Measurements from ENCODE around the gene SHANK1. TPM values are rescaled to one million over a fixed set of nuclear protein-coding genes. Genes with fewer than 3 reads are reported as not detected.
"Not testable (repeated sequence)": the region's sequence is repeated elsewhere in the genome, so short reads cannot be mapped to it uniquely, and the experiment has no call there.

Gene SHANK1
- polyA plus RNA-seq, 1 donor: 38.7 TPM

- no peak for DNase-seq
Observed at GRCh38 chr19:50632151-50632835, 87.3 kb downstream of the SHANK1 start.

GRCh38 chr19:50629801-50630200 is 89.8 kb downstream of the SHANK1 start:
- DNase-seq: no peak

- DNase-seq: no peak
Observed at GRCh38 chr19:50629194-50629593, 90.4 kb downstream of the SHANK1 start.

- DNase-seq: no peak
Observed at GRCh38 chr19:50628551-50628950, 91.1 kb downstream of the SHANK1 start.

- no peak for DNase-seq
Observed at GRCh38 chr19:50628146-50628545, 91.5 kb downstream of the SHANK1 start.

- DNase-seq: no peak
Observed at GRCh38 chr19:50626795-50627194, 92.8 kb downstream of the SHANK1 start.

- no peak for DNase-seq
Observed at GRCh38 chr19:50626011-50626410, 93.6 kb downstream of the SHANK1 start.

GRCh38 chr19:50624949-50625600 is 94.5 kb downstream of the SHANK1 start:
- no peak for DNase-seq

- DNase-seq: not testable (repeated sequence)
Observed at GRCh38 chr19:50620394-50620906, 99.2 kb downstream of the SHANK1 start.

GRCh38 chr19:50619184-50619583 is 100.4 kb downstream of the SHANK1 start:
- DNase-seq: not testable (repeated sequence)

- not testable (repeated sequence) for DNase-seq
Observed at GRCh38 chr19:50618379-50618778, 101.2 kb downstream of the SHANK1 start.

GRCh38 chr19:50612504-50613404 is 106.8 kb downstream of the SHANK1 start:
- not testable (repeated sequence) for DNase-seq

Other genes starting within 250 kb of the SHANK1 start
- 95.9 TPM for gene EMC10, start 243.3 kb downstream of the SHANK1 start, polyA plus RNA-seq (ENCODE audit: insufficient read length)
- gene GARIN5A, start 243.0 kb downstream of the SHANK1 start, polyA plus RNA-seq (ENCODE audit: insufficient read length): 6.8 TPM
- gene JOSD2, start 208.6 kb downstream of the SHANK1 start, polyA plus RNA-seq (ENCODE audit: insufficient read length): 28.5 TPM
- gene ASPDH, start 205.9 kb downstream of the SHANK1 start, polyA plus RNA-seq (ENCODE audit: insufficient read length): 0.62 TPM
- gene LRRC4B, start 151.4 kb downstream of the SHANK1 start, polyA plus RNA-seq (ENCODE audit: insufficient read length): 9.7 TPM
- gene SYT3, start 79.9 kb downstream of the SHANK1 start, polyA plus RNA-seq (ENCODE audit: insufficient read length): 0.36 TPM
- 1.9 TPM for gene C19orf81, start 70.4 kb downstream of the SHANK1 start, polyA plus RNA-seq (ENCODE audit: insufficient read length)
- gene CLEC11A, start 3.6 kb upstream of the SHANK1 start, polyA plus RNA-seq (ENCODE audit: insufficient read length): 21.5 TPM
- gene GPR32, start 50.7 kb upstream of the SHANK1 start, polyA plus RNA-seq (ENCODE audit: insufficient read length): not detected
- 0.14 TPM for gene ACP4, start 70.6 kb upstream of the SHANK1 start, polyA plus RNA-seq (ENCODE audit: insufficient read length)
- gene KLK1, start 104.0 kb upstream of the SHANK1 start, polyA plus RNA-seq (ENCODE audit: insufficient read length): 0.27 TPM
- not detected for gene KLK15, start 113.8 kb upstream of the SHANK1 start, polyA plus RNA-seq (ENCODE audit: insufficient read length)
- not detected for gene KLK3, start 135.1 kb upstream of the SHANK1 start, polyA plus RNA-seq (ENCODE audit: insufficient read length)
- not detected for gene KLK2, start 153.6 kb upstream of the SHANK1 start, polyA plus RNA-seq (ENCODE audit: insufficient read length)
- not detected for gene KLK4, start 191.6 kb upstream of the SHANK1 start, polyA plus RNA-seq (ENCODE audit: insufficient read length)
- gene KLK5, start 233.2 kb upstream of the SHANK1 start, polyA plus RNA-seq (ENCODE audit: insufficient read length): not detected
- not detected for gene KLK6, start 249.8 kb upstream of the SHANK1 start, polyA plus RNA-seq (ENCODE audit: insufficient read length)

Data from hindlimb muscle (tissue), 1 donor.